K562 (cell line): ENCODE measurements around the gene OXLD1. TPM values are rescaled to one million over a fixed set of nuclear protein-coding genes. Genes with fewer than 3 reads are reported as not detected.
A peak's percentile ranks its signal among the peaks of the same experiment; 100 is the strongest.

Experiments
- CBFB ChIP-seq: sonication (generic); formaldehyde crosslinking; IDR thresholded peaks from 2 replicates; pipeline ENCODE4 v1.4.0; 2020; ENCODE audit warnings: mild to moderate bottlenecking, missing genetic modification reagents
- FOXK1 ChIP-seq: sonication (generic); formaldehyde crosslinking; IDR thresholded peaks from 2 replicates; pipeline ENCODE4 v1.8.0; 2022; ENCODE audit warnings: missing genetic modification reagents, mild to moderate bottlenecking, borderline replicate concordance
- HDAC1 ChIP-seq, 2 experiments: fragments of 450-650 bp; IDR thresholded peaks; 2 replicates each; pipeline ENCODE4 v1.6.1; 2016 to 2017; ENCODE audit warnings: inconsistent platforms in 1 of 2, mild to moderate bottlenecking in 1 of 2, moderate library complexity in 1 of 2
- HDAC3 ChIP-seq: fragments of 450-650 bp; IDR thresholded peaks from 2 replicates; pipeline ENCODE4 v1.6.1; 2018; ENCODE audit warnings: borderline replicate concordance, mild to moderate bottlenecking, moderate library complexity; ENCODE audit not compliant: partially characterized antibody
- MCM7 ChIP-seq, 2 experiments: fragments of 450-650 bp; IDR thresholded peaks; 2 replicates each; pipeline ENCODE4 v1.6.1; 2016 to 2018
- RBM14 ChIP-seq: fragments of 200-400 bp; formaldehyde crosslinking; IDR thresholded peaks from 2 replicates; pipeline ENCODE4 v1.6.1; 2018; ENCODE audit warnings: low read depth, mild to moderate bottlenecking, low read length, moderate library complexity, borderline replicate concordance; ENCODE audit not compliant: insufficient read depth
- STAG1 ChIP-seq: sonication (generic); formaldehyde crosslinking; IDR thresholded peaks from 2 replicates; pipeline ENCODE4 v1.5.0; 2020; ENCODE audit warnings: missing genetic modification reagents, borderline replicate concordance
- TARDBP ChIP-seq: fragments of 450-650 bp; IDR thresholded peaks from 2 replicates; pipeline ENCODE4 v1.6.1; 2016
- ZNF23 ChIP-seq: fragments of 250-450 bp; sonication (Bioruptor Pico); IDR thresholded peaks from 2 replicates; pipeline ENCODE4 v1.4.0; 2020; ENCODE audit warnings: mild to moderate bottlenecking
- polyA plus RNA-seq, 8 experiments: library from polyadenylated mRNA; depleted of rRNA in 4 of 8; stranded (reverse) in 5 of 8; unstranded in 3 of 8; fragments of >200 nt; fragmentation: Nextera tagmentation in 2 of 8; fragmentation: Illumina TruSeq in 1 of 8; extraction: Ambion mirVana in 2 of 8; extraction: Trizol in 1 of 8; gene quantifications; 2 replicates each; pipeline versions ENCODE4 v1.2.1 to v1.2.3, GENCODE V29; 2011 to 2014; ENCODE audit warnings: inconsistent platforms in 1 of 8, missing spikeins in 1 of 8
- total RNA-seq, 7 experiments: library from RNA; depleted of rRNA in 6 of 7; stranded (reverse); fragments of >200 nt in 6 of 7; fragmentation: Illumina TruSeq in 2 of 7; extraction: Trizol in 2 of 7; gene quantifications; 2 replicates each; pipeline versions ENCODE4 v1.2.1 to v1.2.3, GENCODE V29; 2011 to 2021; ENCODE audit warnings: low replicate concordance in 1 of 7
- TF ChIP-seq, protein P1 (sequence below): fragments of 450-650 bp; IDR thresholded peaks from 2 replicates; pipeline ENCODE4 v1.6.1; 2018; ENCODE audit not compliant: partially characterized antibody
- TF ChIP-seq, protein P2 (sequence below): sonication (generic); IDR thresholded peaks from 2 replicates; pipeline ENCODE4 v1.6.1; 2016
- TF ChIP-seq, protein P3 (sequence below): fragments of 450-650 bp; IDR thresholded peaks from one replicate; pipeline ENCODE4 v1.6.1; 2018; ENCODE audit warnings: mild to moderate bottlenecking, moderate library complexity; ENCODE audit not compliant: partially characterized antibody
- TF ChIP-seq, protein P4 (sequence below): IDR thresholded peaks from 2 replicates; pipeline ENCODE4 v1.6.1; 2011; ENCODE audit not compliant: insufficient read length; ENCODE audit errors: extremely low read depth
- TF ChIP-seq, protein P5 (sequence below): fragments of 450-650 bp; IDR thresholded peaks from 2 replicates; pipeline ENCODE4 v1.6.1; 2016; ENCODE audit warnings: antibody characterized with exemption
- TF ChIP-seq, protein P6 (sequence below), 2 experiments: IDR thresholded peaks; 2 replicates each; pipeline ENCODE4 v1.6.1; 2012; ENCODE audit warnings: improper control_type of control experiment in 2 of 2, low read depth in 2 of 2, low read length in 2 of 2, borderline replicate concordance in 1 of 2

Gene OXLD1
- total and polyA plus RNA-seq, 9 of the 15 experiments (the other 6 are each of a cell fraction or from before 2014, with no cell fraction given), result 4.4 to 115 (median 29.3) TPM

DNA sequence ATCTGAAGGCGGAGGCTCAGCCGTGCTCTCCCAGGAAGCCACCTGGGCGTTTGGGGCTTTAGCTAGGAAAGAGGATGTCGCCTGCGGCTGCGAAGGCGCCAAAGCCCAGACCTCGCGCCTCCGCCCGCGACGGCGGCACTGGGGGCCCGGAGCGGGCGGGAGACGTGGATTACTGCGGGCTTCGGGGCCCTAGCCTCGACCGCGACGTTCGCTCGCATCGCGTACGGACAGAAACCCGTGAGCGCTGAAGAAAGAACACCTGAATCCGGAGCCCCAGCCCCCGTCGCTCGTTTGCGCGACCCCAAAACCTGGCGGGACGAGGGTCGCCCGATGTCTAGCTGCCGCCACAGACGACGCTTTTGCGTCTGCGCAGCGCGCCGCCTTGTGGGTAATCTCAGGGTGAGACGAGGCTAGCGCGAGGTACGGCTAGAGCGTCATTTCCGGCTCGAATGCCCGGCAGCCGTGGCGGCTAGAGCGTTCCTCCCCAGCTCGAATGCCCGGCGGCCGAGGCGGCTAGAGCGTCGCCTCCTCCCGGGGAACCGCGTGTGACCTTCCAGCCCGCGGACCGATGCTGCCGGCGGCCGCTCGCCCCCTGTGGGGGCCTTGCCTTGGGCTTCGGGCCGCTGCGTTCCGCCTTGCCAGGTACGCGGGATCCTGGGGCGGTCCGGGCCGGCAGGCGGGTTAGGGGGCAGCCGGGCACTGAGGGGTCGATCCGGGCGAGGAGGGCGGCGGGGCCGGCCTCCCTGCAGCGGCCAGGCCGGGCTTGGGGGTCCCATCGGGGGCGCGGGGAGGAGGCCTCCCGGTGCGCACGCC, 36.7 kb upstream of the OXLD1 start, which contains the start of gene MRPL12 (continued):
- TF ChIP-seq, protein P1, sequence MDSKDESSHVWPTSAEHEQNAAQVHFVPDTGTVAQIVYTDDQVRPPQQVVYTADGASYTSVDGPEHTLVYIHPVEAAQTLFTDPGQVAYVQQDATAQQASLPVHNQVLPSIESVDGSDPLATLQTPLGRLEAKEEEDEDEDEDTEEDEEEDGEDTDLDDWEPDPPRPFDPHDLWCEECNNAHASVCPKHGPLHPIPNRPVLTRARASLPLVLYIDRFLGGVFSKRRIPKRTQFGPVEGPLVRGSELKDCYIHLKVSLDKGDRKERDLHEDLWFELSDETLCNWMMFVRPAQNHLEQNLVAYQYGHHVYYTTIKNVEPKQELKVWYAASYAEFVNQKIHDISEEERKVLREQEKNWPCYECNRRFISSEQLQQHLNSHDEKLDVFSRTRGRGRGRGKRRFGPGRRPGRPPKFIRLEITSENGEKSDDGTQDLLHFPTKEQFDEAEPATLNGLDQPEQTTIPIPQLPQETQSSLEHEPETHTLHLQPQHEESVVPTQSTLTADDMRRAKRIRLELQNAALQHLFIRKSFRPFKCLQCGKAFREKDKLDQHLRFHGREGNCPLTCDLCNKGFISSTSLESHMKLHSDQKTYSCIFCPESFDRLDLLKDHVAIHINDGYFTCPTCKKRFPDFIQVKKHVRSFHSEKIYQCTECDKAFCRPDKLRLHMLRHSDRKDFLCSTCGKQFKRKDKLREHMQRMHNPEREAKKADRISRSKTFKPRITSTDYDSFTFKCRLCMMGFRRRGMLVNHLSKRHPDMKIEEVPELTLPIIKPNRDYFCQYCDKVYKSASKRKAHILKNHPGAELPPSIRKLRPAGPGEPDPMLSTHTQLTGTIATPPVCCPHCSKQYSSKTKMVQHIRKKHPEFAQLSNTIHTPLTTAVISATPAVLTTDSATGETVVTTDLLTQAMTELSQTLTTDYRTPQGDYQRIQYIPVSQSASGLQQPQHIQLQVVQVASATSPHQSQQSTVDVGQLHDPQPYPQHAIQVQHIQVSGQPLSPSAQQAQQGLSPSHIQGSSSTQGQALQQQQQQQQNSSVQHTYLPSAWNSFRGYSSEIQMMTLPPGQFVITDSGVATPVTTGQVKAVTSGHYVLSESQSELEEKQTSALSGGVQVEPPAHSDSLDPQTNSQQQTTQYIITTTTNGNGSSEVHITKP, result no peak
- TF ChIP-seq, protein P2, sequence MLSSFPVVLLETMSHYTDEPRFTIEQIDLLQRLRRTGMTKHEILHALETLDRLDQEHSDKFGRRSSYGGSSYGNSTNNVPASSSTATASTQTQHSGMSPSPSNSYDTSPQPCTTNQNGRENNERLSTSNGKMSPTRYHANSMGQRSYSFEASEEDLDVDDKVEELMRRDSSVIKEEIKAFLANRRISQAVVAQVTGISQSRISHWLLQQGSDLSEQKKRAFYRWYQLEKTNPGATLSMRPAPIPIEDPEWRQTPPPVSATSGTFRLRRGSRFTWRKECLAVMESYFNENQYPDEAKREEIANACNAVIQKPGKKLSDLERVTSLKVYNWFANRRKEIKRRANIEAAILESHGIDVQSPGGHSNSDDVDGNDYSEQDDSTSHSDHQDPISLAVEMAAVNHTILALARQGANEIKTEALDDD, result no peak
- TF ChIP-seq TARDBP, result 0 out of 2 replicates have a peak, but pooled peaks have one; percentile 21
- TF ChIP-seq CBFB (CRISPR knock-in tag), result no peak
- peak in 1 of 2 experiments; percentile 94; a peak in 2 of 4 replicates for TF ChIP-seq HDAC1 (IDR thresholded peaks at IDR 0.05)
- TF ChIP-seq, protein P3, sequence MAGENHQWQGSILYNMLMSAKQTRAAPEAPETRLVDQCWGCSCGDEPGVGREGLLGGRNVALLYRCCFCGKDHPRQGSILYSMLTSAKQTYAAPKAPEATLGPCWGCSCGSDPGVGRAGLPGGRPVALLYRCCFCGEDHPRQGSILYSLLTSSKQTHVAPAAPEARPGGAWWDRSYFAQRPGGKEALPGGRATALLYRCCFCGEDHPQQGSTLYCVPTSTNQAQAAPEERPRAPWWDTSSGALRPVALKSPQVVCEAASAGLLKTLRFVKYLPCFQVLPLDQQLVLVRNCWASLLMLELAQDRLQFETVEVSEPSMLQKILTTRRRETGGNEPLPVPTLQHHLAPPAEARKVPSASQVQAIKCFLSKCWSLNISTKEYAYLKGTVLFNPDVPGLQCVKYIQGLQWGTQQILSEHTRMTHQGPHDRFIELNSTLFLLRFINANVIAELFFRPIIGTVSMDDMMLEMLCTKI, result no peak
- no peak for TF ChIP-seq STAG1 (CRISPR knock-in tag)
- TF ChIP-seq MCM7 (IDR thresholded peaks at IDR 0.05), result no peak
- no peak for TF ChIP-seq HDAC3
- TF ChIP-seq, protein P4, sequence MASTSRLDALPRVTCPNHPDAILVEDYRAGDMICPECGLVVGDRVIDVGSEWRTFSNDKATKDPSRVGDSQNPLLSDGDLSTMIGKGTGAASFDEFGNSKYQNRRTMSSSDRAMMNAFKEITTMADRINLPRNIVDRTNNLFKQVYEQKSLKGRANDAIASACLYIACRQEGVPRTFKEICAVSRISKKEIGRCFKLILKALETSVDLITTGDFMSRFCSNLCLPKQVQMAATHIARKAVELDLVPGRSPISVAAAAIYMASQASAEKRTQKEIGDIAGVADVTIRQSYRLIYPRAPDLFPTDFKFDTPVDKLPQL, result no peak
- TF ChIP-seq, protein P5, sequence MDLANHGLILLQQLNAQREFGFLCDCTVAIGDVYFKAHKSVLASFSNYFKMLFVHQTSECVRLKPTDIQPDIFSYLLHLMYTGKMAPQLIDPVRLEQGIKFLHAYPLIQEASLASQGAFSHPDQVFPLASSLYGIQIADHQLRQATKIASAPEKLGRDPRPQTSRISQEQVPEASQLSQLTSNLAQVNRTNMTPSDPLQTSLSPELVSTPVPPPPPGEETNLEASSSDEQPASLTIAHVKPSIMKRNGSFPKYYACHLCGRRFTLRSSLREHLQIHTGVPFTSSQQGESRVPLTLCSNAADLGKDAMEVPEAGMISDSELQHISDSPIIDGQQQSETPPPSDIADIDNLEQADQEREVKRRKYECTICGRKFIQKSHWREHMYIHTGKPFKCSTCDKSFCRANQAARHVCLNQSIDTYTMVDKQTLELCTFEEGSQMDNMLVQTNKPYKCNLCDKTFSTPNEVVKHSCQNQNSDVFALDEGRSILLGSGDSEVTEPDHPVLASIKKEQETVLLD, result peak; percentile 29; the same call in 1 of the 2 replicates
- no peak for TF ChIP-seq ZNF23
- TF ChIP-seq, protein P6, sequence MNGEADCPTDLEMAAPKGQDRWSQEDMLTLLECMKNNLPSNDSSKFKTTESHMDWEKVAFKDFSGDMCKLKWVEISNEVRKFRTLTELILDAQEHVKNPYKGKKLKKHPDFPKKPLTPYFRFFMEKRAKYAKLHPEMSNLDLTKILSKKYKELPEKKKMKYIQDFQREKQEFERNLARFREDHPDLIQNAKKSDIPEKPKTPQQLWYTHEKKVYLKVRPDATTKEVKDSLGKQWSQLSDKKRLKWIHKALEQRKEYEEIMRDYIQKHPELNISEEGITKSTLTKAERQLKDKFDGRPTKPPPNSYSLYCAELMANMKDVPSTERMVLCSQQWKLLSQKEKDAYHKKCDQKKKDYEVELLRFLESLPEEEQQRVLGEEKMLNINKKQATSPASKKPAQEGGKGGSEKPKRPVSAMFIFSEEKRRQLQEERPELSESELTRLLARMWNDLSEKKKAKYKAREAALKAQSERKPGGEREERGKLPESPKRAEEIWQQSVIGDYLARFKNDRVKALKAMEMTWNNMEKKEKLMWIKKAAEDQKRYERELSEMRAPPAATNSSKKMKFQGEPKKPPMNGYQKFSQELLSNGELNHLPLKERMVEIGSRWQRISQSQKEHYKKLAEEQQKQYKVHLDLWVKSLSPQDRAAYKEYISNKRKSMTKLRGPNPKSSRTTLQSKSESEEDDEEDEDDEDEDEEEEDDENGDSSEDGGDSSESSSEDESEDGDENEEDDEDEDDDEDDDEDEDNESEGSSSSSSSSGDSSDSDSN (IDR thresholded peaks at IDR 0.05; ENCODE audit: borderline replicate concordance in 1 of 2, low read depth in 2 of 2, low read length in 2 of 2), result peak; percentile 51 to 74; a peak in 1 of 4 replicates
- 0 out of 2 replicates have a peak, but pooled peaks have one; percentile 54 for TF ChIP-seq RBM14
- TF ChIP-seq FOXK1 (CRISPR knock-in tag), result peak; percentile 70; the same call in 1 of the 2 replicates
